Naive thymus-derived CD4-positive, alpha-beta T cell (primary cell): Measurements from ENCODE around the gene ARHGEF7. TPM values are rescaled to one million over a fixed set of nuclear protein-coding genes. Genes with fewer than 3 reads are reported as not detected.
A peak's percentile ranks its signal among the peaks of the same experiment; 100 is the strongest.
"Not testable (repeated sequence)": the region's sequence is repeated elsewhere in the genome, so short reads cannot be mapped to it uniquely, and the experiment has no call there.

Source experiments
- ATAC-seq: fragments of 150-1000 bp; cut with Tn5 transposase; 2 replicates; pipeline ENCODE4 v1.10.0; 2021; ENCODE audit warnings: mild to moderate bottlenecking, moderate library complexity
- CTCF ChIA-PET: fragments of 350-600 bp; sonication (Branson Sonifier 250); formaldehyde crosslinking; loops from one replicate; lab custom pipeline; 2021; ENCODE audit warnings: antibody characterized with exemption; lab: Charles Lee
- POLR2A ChIA-PET: fragments of 350-600 bp; sonication (Branson Sonifier 250); formaldehyde crosslinking; loops from one replicate; lab custom pipeline; 2021; ENCODE audit warnings: antibody characterized with exemption, inconsistent platforms; lab: Charles Lee
- DNase-seq, 9 donors: peaks; one replicate each; pipeline versions ENCODE4 v3.0.0 to v3.0.0-alpha.2; 2020 to 2022; ENCODE audit warnings: mixed read lengths in 1 of 9
- H3K27ac ChIP-seq: one replicate; pipeline ENCODE4 v1.7.0; 2013; ENCODE audit warnings: mild to moderate bottlenecking, low read depth, low read length, moderate library complexity
- H3K27me3 ChIP-seq, 2 donors: one replicate each; pipeline ENCODE4 v1.7.0; 2013; ENCODE audit warnings: low read length in 2 of 2, mild to moderate bottlenecking in 2 of 2, moderate library complexity in 2 of 2; ENCODE audit not compliant: control insufficient read depth in 2 of 2, insufficient read depth in 2 of 2
- H3K36me3 ChIP-seq, 3 experiments: 1 replicate in 2 of 3; 2 replicates in 1 of 3; pipeline ENCODE4 v1.7.0; 2013; ENCODE audit warnings: low read length in 3 of 3, mild to moderate bottlenecking in 3 of 3, moderate library complexity in 1 of 3; ENCODE audit not compliant: insufficient read depth in 3 of 3, control insufficient read depth in 2 of 3
- H3K4me1 ChIP-seq, 2 donors: one replicate each; pipeline ENCODE4 v1.7.0; 2013; ENCODE audit warnings: low read length in 2 of 2, mild to moderate bottlenecking in 2 of 2, moderate library complexity in 1 of 2; ENCODE audit not compliant: control insufficient read depth in 2 of 2, insufficient read depth in 2 of 2
- H3K4me3 ChIP-seq: 2 replicates; pipeline ENCODE4 v1.7.0; 2013; ENCODE audit warnings: mild to moderate bottlenecking, low read length
- H3K9me3 ChIP-seq, 3 experiments: 1 replicate in 2 of 3; 2 replicates in 1 of 3; pipeline ENCODE4 v1.7.0; 2013; ENCODE audit warnings: low read length in 3 of 3; ENCODE audit not compliant: control insufficient read depth in 2 of 3
- H3K27ac Mint-ChIP-seq, 9 donors: one replicate each; pipeline ENCODE4 v1.8.0; 2020 to 2022; ENCODE audit warnings: mixed read lengths in 9 of 9, mild to moderate bottlenecking in 8 of 9, moderate library complexity in 5 of 9, inconsistent platforms in 2 of 9
- H3K27me3 Mint-ChIP-seq, 5 donors: one replicate each; pipeline ENCODE4 v1.8.0; 2021 to 2022; ENCODE audit warnings: mixed read lengths in 5 of 5, mild to moderate bottlenecking in 1 of 5
- H3K36me3 Mint-ChIP-seq, 5 donors: one replicate each; pipeline ENCODE4 v1.8.0; 2020 to 2022; ENCODE audit warnings: mixed read lengths in 5 of 5, mild to moderate bottlenecking in 3 of 5, inconsistent platforms in 1 of 5
- H3K4me1 Mint-ChIP-seq, 7 donors: one replicate each; pipeline ENCODE4 v1.8.0; 2020 to 2022; ENCODE audit warnings: mixed read lengths in 7 of 7, mild to moderate bottlenecking in 3 of 7, inconsistent platforms in 1 of 7
- H3K4me3 Mint-ChIP-seq, 10 donors: one replicate each; pipeline ENCODE4 v1.8.0; 2020 to 2022; ENCODE audit warnings: mild to moderate bottlenecking in 10 of 10, mixed read lengths in 10 of 10, moderate library complexity in 6 of 10, inconsistent platforms in 2 of 10
- H3K9me3 Mint-ChIP-seq, 11 donors: one replicate each; pipeline ENCODE4 v1.8.0; 2020 to 2022; ENCODE audit warnings: mixed read lengths in 11 of 11, mild to moderate bottlenecking in 4 of 11, inconsistent platforms in 1 of 11, moderate library complexity in 1 of 11
- intact Hi-C, 2 donors: fragments of 100-400 bp; cut with micrococcal nuclease; formaldehyde crosslinking; loops; one replicate each; pipeline ENCODE4 v1.15.1; 2023
- polyA plus RNA-seq, 2 donors: library from polyadenylated mRNA; unstranded; fragments of 300-500 nt; fragmentation: Illumina TruSeq; gene quantifications; one replicate each; pipeline ENCODE4 v1.2.3, GENCODE V29; 2021
- total RNA-seq, 6 experiments: library from RNA in 5 of 6; stranded (reverse) in 5 of 6; gene quantifications; 1 replicate in 5 of 6; 2 replicates in 1 of 6; pipeline ENCODE4 v1.2.3 and lab custom pipeline; 2021 to 2026

Gene ARHGEF7
- total and polyA plus RNA-seq, 7 experiments from 2014 or later, result 10.0 to 84.0 (median 76.7) TPM

DNA sequence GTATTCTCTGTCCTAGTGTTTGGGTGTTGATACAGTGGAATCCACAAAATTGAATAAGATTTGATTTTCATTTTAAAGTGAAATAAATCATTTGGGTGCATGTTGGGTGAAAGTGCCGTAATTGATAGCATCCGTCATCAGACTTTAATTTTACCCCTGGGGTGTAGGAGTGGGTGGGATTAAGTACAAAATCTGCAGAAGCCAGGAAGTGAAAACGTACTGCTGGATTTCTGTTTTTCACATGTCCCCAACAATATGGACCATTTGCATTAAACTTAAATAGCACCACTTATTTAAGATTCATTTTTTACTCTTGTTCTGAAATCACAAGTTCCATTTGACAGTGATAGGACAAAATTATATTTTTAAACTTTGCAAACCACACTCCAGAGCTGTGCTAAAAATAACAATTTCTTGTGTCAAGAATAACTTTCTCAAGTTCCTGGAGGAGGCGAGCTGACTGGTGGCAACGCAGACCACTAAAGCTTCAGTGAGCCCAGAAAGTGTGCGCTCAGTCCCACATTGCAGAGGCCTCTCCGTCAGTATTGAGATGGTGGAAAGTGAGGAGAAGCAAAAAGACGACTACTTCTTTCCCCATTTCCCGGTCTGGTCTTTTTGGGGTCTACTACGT is 71.3 kb downstream of the ARHGEF7 start:
- H3K9me3 Mint-ChIP-seq, result peaks cover 0 to 13% (median 0%) of the 10 kb centered on the region in 11 donors
- CTCF ChIA-PET, result no interaction called here
- peak overlapping the region in 9 of 10 donors; percentile 9 to 88 (median 81) for H3K4me3 Mint-ChIP-seq
- no peak overlapping the region for H3K27ac ChIP-seq
- peaks cover 56 to 82% of the 10 kb centered on the region in 2 donors for H3K4me1 ChIP-seq
- ATAC-seq (no peak), DNase-seq (no peak)
- H3K9me3 ChIP-seq, result no peaks in the 10 kb centered on the region
- intact Hi-C loops, result loop anchor here (10.0 kb wide), 2 partner anchors 472 to 572 kb away; partner anchors contain the start of genes ING1 (in 1 of the 2) and NAXD (in 1 of the 2)
- POLR2A ChIA-PET, result interaction anchor here (1.3 to 1.7 kb wide), 2 partner anchors 10 to 30 kb away, joined by 3 to 6 read pairs; no protein-coding TSS in a partner anchor
- H3K36me3 Mint-ChIP-seq, result peaks cover 0 to 44% (median 1%) of the 10 kb centered on the region in 5 donors
- H3K4me1 Mint-ChIP-seq, result peaks cover 84 to 100% (median 95%) of the 10 kb centered on the region in 7 donors
- no peak overlapping the region for H3K4me3 ChIP-seq
- no peaks in the 10 kb centered on the region for H3K27me3 Mint-ChIP-seq
- H3K36me3 ChIP-seq, result no peaks in the 10 kb centered on the region
- peak overlapping the region; percentile 60 to 98 (median 93) for H3K27ac Mint-ChIP-seq
- H3K27me3 ChIP-seq, result no peaks in the 10 kb centered on the region

DNA sequence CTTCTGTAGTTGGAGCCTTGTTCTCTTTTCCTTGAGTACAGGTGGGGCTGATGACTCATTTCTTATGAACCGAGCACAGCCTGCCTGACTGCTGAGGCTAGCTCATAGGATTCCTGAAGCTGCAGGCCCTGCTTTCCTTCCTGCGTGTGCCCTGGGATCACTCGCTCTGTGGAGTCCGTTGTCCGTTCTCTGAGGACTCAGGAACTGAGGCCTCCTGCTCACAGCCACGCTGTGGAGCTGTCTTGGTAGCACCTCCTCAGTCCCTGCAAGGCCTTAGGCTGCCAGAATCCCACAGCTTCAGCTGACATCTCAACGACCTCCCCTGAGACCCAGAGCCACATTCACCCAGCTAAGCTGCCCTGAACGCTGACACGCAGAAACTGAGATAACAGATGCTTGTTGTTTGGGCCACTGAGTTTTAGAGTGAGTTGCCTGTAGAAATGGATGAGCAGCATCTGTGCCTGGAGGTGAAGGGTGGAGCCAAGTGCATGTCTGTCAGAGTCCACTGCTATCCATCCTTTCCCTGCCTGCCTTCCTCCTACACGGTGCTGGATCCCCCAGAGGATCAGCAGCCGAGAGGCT is 72.9 kb downstream of the ARHGEF7 start:
- Histone ChIP-seq H3K27ac (no peak overlapping the region), H3K27me3 (no peaks in the 10 kb centered on the region), H3K4me1 (peaks cover 50 to 66% of the 10 kb centered on the region in 2 donors), H3K4me3 (no peak overlapping the region), H3K9me3 (no peaks in the 10 kb centered on the region), H3K36me3 (no peaks in the 10 kb centered on the region)
- Mint-ChIP-seq H3K4me1 (peaks cover 77 to 100% (median 92%) of the 10 kb centered on the region in 7 donors), H3K27me3 (no peaks in the 10 kb centered on the region), H3K9me3 (peaks cover 0 to 16% (median 0%) of the 10 kb centered on the region in 11 donors), H3K4me3 (peak overlapping the region; percentile 70 to 96 (median 84)), H3K36me3 (peaks cover 0 to 41% (median 0%) of the 10 kb centered on the region in 5 donors), H3K27ac (peak overlapping the region; percentile 79 to 93 (median 90))
- ATAC-seq (no peak), DNase-seq (no peak)
- ChIA-PET POLR2A (interaction anchor here (1.0 to 1.8 kb wide), 4 partner anchors 8 to 31 kb away, joined by 3 to 6 read pairs (median 4); no protein-coding TSS in a partner anchor), CTCF (interaction anchor here (1.1 to 2.0 kb wide), 2 partner anchors 11 to 15 kb away, joined by 4 to 5 read pairs; no protein-coding TSS in a partner anchor)
- intact Hi-C loops, result loop anchor here (2.0 to 10.0 kb wide), 5 partner anchors 15 to 573 kb away; partner anchors contain the start of genes ANKRD10 (in 1 of the 2), ING1 (in 1 of the 2) and NAXD (in 1 of the 2)

DNA sequence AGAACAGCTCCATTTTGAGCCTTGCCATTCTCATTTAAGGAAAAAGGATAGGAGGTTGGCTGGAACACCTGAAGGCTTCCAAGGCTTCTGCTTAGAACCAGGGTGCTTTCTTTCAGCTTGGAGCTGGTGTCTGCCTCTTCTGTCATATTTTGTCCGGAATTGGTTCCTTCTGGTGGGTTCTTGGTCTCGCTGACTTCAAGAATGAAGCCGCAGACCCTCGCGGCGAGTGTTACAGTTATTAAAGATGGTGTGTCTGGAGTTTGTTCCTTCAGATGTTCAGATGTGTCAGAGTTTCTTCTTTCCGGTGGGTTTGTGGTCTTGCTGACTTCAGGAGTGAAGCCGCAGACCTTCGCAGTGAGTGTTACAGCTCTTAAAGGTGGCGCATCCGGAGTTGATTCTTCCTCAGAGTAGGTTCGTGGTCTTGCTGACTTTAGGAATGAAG is 74.0 kb downstream of the ARHGEF7 start:
- H3K4me3 ChIP-seq, result peak overlapping the region; percentile 31
- peaks cover 73 to 100% (median 92%) of the 10 kb centered on the region in 7 donors for H3K4me1 Mint-ChIP-seq
- not testable (repeated sequence) for H3K27me3 Mint-ChIP-seq, H3K9me3 ChIP-seq, H3K27me3 ChIP-seq, H3K36me3 ChIP-seq
- ChIA-PET CTCF (interaction anchor here (1.0 to 2.1 kb wide), 4 partner anchors 8 to 121 kb away, joined by 4 to 8 read pairs (median 5); no protein-coding TSS in a partner anchor), POLR2A (interaction anchor here (0.9 to 1.8 kb wide), 13 partner anchors 8 to 476 kb away, joined by 3 to 11 read pairs (median 4); no protein-coding TSS in a partner anchor)
- ATAC-seq, result peak; percentile 63
- intact Hi-C loops, result loop anchor here (1.0 to 10.0 kb wide), 9 partner anchors 9 to 574 kb away; partner anchors contain the start of genes ANKRD10 (in 1 of the 2), ING1 (in 1 of the 2) and NAXD (in 1 of the 2)
- H3K4me3 Mint-ChIP-seq, result peak overlapping the region; percentile 80 to 96 (median 84)
- peak overlapping the region; percentile 56 for H3K27ac ChIP-seq
- H3K36me3 Mint-ChIP-seq, result peaks cover 0 to 41% (median 0%) of the 10 kb centered on the region in 5 donors
- peaks cover 40 to 56% of the 10 kb centered on the region in 2 donors for H3K4me1 ChIP-seq
- H3K27ac Mint-ChIP-seq, result peak overlapping the region; percentile 82 to 93 (median 90)
- H3K9me3 Mint-ChIP-seq, result peaks cover 0 to 16% (median 0%) of the 10 kb centered on the region in 11 donors
- DNase-seq, result peak in 8 of 9 donors; percentile 62 to 82 (median 79)

DNA sequence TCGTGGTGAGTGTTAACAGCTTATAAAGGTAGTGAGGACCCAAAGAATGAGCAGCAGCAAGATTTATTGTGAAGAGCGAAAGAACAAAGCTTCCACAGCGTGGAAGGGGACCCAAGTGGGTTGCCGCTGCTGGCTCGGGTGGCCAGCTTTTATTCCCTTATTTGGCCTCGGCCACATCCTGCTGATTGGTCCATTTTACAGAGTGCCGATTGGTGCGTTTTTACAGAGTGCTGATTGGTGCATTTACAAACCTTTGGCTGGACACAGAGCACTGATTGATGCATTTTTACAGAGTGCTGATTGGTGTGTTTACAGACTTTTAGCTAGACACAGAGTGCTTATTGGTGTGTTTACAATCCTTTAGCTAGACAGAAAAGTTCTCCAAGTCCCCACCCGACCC is 74.4 kb downstream of the ARHGEF7 start:
- CTCF ChIA-PET, result interaction anchor here (1.0 to 2.1 kb wide), 4 partner anchors 9 to 122 kb away, joined by 4 to 8 read pairs (median 5); no protein-coding TSS in a partner anchor
- not testable (repeated sequence) for DNase-seq, H3K9me3 ChIP-seq, H3K36me3 ChIP-seq, H3K27me3 Mint-ChIP-seq, H3K27me3 ChIP-seq, H3K27ac ChIP-seq
- Histone ChIP-seq H3K4me3 (peak overlapping the region; percentile 31), H3K4me1 (peaks cover 36 to 52% of the 10 kb centered on the region in 2 donors)
- POLR2A ChIA-PET, result interaction anchor here (0.9 to 1.8 kb wide), 12 partner anchors 9 to 477 kb away, joined by 3 to 11 read pairs (median 4); no protein-coding TSS in a partner anchor
- intact Hi-C loops, result loop anchor here (1.0 to 10.0 kb wide), 9 partner anchors 9 to 575 kb away; partner anchors contain the start of genes ANKRD10 (in 1 of the 2), ING1 (in 1 of the 2) and NAXD (in 1 of the 2)
- peaks cover 0 to 43% (median 0%) of the 10 kb centered on the region in 5 donors for H3K36me3 Mint-ChIP-seq
- H3K9me3 Mint-ChIP-seq, result peaks cover 0 to 16% (median 0%) of the 10 kb centered on the region in 11 donors
- H3K4me3 Mint-ChIP-seq, result peak overlapping the region; percentile 80 to 96 (median 84)
- H3K4me1 Mint-ChIP-seq, result peaks cover 68 to 100% (median 92%) of the 10 kb centered on the region in 7 donors
- peak; percentile 8 for ATAC-seq
- peak overlapping the region; percentile 82 to 93 (median 90) for H3K27ac Mint-ChIP-seq

DNA sequence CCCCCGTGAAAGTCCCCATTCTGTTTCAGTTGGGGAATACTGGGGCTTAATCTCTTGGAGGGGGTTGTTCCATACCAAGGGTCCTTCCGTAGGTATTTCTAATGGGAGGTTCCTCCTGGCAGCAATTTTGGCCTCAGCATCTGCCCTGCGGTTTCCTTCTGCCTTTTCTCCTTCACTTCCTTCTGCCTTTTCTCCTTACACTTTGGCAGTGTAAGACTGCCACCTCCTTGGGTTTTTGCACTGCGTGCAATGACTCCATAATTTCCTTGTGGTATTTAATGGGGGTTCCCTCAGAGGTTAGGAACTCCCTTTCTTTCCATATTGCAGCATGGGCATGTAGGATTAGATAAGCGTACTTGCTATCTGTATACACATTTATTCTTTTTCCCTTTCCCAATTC is 78.1 kb downstream of the ARHGEF7 start:
- CTCF ChIA-PET, H3K9me3 ChIP-seq, H3K4me3 ChIP-seq, H3K27me3 ChIP-seq, POLR2A ChIA-PET, H3K27ac ChIP-seq, DNase-seq, ATAC-seq, H3K27me3 Mint-ChIP-seq, H3K36me3 ChIP-seq, intact Hi-C loops: not testable (repeated sequence)
- H3K36me3 Mint-ChIP-seq, result peaks cover 0 to 65% (median 11%) of the 10 kb centered on the region in 5 donors
- H3K4me1 ChIP-seq, result peaks cover 16 to 17% of the 10 kb centered on the region in 2 donors
- peaks cover 0 to 16% (median 0%) of the 10 kb centered on the region in 11 donors for H3K9me3 Mint-ChIP-seq
- peak overlapping the region in 2 of 9 donors; percentile 16 to 61 for H3K27ac Mint-ChIP-seq
- peak overlapping the region in 3 of 10 donors; percentile 7 to 39 (median 34) for H3K4me3 Mint-ChIP-seq
- H3K4me1 Mint-ChIP-seq, result peaks cover 36 to 89% (median 79%) of the 10 kb centered on the region in 7 donors

DNA sequence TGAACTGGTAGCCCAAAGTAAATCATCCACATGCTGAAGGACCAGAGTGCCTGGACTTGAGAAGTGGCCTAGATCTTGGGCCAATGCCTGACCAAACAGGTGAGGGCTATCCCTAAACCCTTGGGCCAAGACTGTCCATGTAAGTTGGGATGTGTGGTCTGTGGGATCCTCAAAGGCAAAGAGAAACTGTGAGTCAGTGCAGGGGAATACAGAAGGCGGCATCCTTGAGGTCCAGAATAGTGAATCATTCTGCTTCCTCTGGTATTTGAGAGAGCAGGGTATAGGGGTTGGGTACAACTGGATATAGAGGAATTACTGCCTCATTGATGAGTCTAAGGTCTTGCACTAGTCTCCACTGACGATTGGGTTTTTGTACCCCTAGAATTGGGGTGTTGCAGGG is 79.5 kb downstream of the ARHGEF7 start:
- Mint-ChIP-seq H3K36me3 (peaks cover 0 to 71% (median 20%) of the 10 kb centered on the region in 5 donors), H3K4me1 (peaks cover 32 to 89% (median 77%) of the 10 kb centered on the region in 7 donors), H3K9me3 (peaks cover 0 to 15% (median 0%) of the 10 kb centered on the region in 11 donors), H3K27ac (peak overlapping the region in 3 of 9 donors; percentile 22 to 36 (median 33))
- H3K4me3 ChIP-seq, H3K4me1 ChIP-seq, POLR2A ChIA-PET, H3K9me3 ChIP-seq, H3K27me3 Mint-ChIP-seq, H3K36me3 ChIP-seq, intact Hi-C loops, H3K4me3 Mint-ChIP-seq, H3K27ac ChIP-seq, CTCF ChIA-PET, ATAC-seq, H3K27me3 ChIP-seq, DNase-seq: not testable (repeated sequence)
